Measurements from ENCODE around the gene SENP8. TPM values are rescaled to one million over a fixed set of nuclear protein-coding genes. Genes with fewer than 3 reads are reported as not detected.

The SENP8 gene
- 2.0 and 2.6 TPM in 2 replicates for total RNA-seq

GRCh38 chr15:72118017-72118978 is at the start of gene SENP8, which contains the start of gene MYO9A:
SENP8 (plus strand) TSS chr15:72118403; CDS start chr15:72139624, 21,221 bp downstream.
MYO9A (minus strand) TSS chr15:72118150; CDS start chr15:72046563, 71,587 bp downstream.

Other genes with a start within 250 kb of the SENP8 start
- 49.7 and 51.2 TPM in 2 replicates for gene MYO9A, start 253 bp upstream of the SENP8 start, total RNA-seq
- gene GRAMD2A, start 79.4 kb downstream of the SENP8 start, total RNA-seq = 0.06 TPM in 1 of 2 replicates, not detected in the other
- 2,246 and 2,475 TPM in 2 replicates for gene PKM, start 112.8 kb downstream of the SENP8 start, total RNA-seq
- 12.2 and 15.5 TPM in 2 replicates for gene PARP6, start 154.2 kb downstream of the SENP8 start, total RNA-seq
- 0.13 and 0.25 TPM in 2 replicates for gene CELF6, start 201.8 kb downstream of the SENP8 start, total RNA-seq